H1 (cell line): ENCODE measurements around the gene WASL.

ENCODE experiments used
- EZH2 ChIP-seq: fragments of 200-600 bp; sonication (generic); IDR thresholded peaks from 2 replicates; pipeline ENCODE4 v1.7.1; 2012; ENCODE audit warnings: low read depth, mild to moderate bottlenecking, moderate library complexity, low read length, inconsistent platforms; ENCODE audit not compliant: severe bottlenecking
- GABPA ChIP-seq: IDR thresholded peaks from 2 replicates; pipeline ENCODE4 v1.6.1; 2011; ENCODE audit warnings: mild to moderate bottlenecking, low read length, moderate library complexity, borderline replicate concordance; ENCODE audit not compliant: insufficient read depth
- JUN ChIP-seq: IDR thresholded peaks from 2 replicates; pipeline ENCODE4 v1.6.1; 2011; ENCODE audit warnings: low read depth, mild to moderate bottlenecking, improper control_type of control experiment, low read length
- KDM5A ChIP-seq: fragments of 200-600 bp; IDR thresholded peaks from 2 replicates; pipeline ENCODE4 v1.7.1; 2012; ENCODE audit warnings: mild to moderate bottlenecking, low read length, inconsistent platforms, mixed read lengths
- PHF8 ChIP-seq: fragments of 200-600 bp; sonication (generic); conservative IDR thresholded peaks from 2 replicates; pipeline ENCODE4 v1.7.1; 2012; ENCODE audit warnings: low read depth, mild to moderate bottlenecking, inconsistent platforms, low read length, moderate library complexity
- POLR2A ChIP-seq, 2 experiments: IDR thresholded peaks; 1 replicate in 1 of 2; 2 replicates in 1 of 2; pipeline ENCODE4 v1.6.1; 2011; ENCODE audit warnings: low read depth in 2 of 2, low read length in 2 of 2, mild to moderate bottlenecking in 2 of 2; ENCODE audit errors: control extremely low read depth in 1 of 2
- POLR2AphosphoS5 ChIP-seq: IDR thresholded peaks from 2 replicates; pipeline ENCODE4 v1.6.1; 2011; ENCODE audit warnings: low read depth, low read length
- RAD21 ChIP-seq, 2 experiments: IDR thresholded peaks in 1 of 2; conservative IDR thresholded peaks in 1 of 2; 2 replicates each; pipeline ENCODE4 v1.6.1; 2011; ENCODE audit warnings: low read depth in 2 of 2, low read length in 2 of 2, improper control_type of control experiment in 1 of 2, inconsistent platforms in 1 of 2, mild to moderate bottlenecking in 1 of 2, moderate library complexity in 1 of 2
- SIN3A ChIP-seq, 2 experiments: IDR thresholded peaks in 1 of 2; conservative IDR thresholded peaks in 1 of 2; 2 replicates each; pipeline ENCODE4 v1.6.1; 2011 to 2012; ENCODE audit warnings: low read length in 2 of 2, improper control_type of control experiment in 1 of 2, low read depth in 1 of 2, mild to moderate bottlenecking in 1 of 2
- SIX5 ChIP-seq: IDR thresholded peaks from 2 replicates; pipeline ENCODE4 v1.6.1; 2011; ENCODE audit warnings: mild to moderate bottlenecking, low read depth, low read length
- YY1 ChIP-seq: IDR thresholded peaks from 2 replicates; pipeline ENCODE4 v1.6.1; 2011; ENCODE audit warnings: low read depth, mild to moderate bottlenecking, low read length
- TF ChIP-seq, protein P1 (sequence below), 3 experiments: IDR thresholded peaks; 1 replicate in 2 of 3; 2 replicates in 1 of 3; pipeline versions ENCODE4 v1.5.1 to v1.6.1; 2011; ENCODE audit warnings: low read length in 3 of 3, mild to moderate bottlenecking in 3 of 3, inconsistent platforms in 2 of 3, low read depth in 1 of 3, moderate library complexity in 1 of 3; ENCODE audit not compliant: insufficient read depth in 1 of 3; ENCODE audit errors: control extremely low read depth in 1 of 3
- TF ChIP-seq, protein P2 (sequence below): IDR thresholded peaks from 2 replicates; pipeline ENCODE4 v1.6.1; 2011; ENCODE audit warnings: low read depth, mild to moderate bottlenecking, low read length; ENCODE audit not compliant: insufficient read depth
- TF ChIP-seq, protein P3 (sequence below): IDR thresholded peaks from 2 replicates; pipeline ENCODE4 v1.6.1; 2012; ENCODE audit warnings: inconsistent platforms

GRCh38 chr7:123725586-123726171, 23.1 kb downstream of the WASL start:
- no peak for TF ChIP-seq RAD21 (IDR thresholded peaks at IDR 0.05 in 1 of 2, conservative IDR thresholded peaks at IDR 0.05 in 1 of 2; ENCODE audit: low read depth in 2 of 2, low read length in 2 of 2)
- TF ChIP-seq GABPA: no peak
- no peak for TF ChIP-seq EZH2
- TF ChIP-seq, protein P1, sequence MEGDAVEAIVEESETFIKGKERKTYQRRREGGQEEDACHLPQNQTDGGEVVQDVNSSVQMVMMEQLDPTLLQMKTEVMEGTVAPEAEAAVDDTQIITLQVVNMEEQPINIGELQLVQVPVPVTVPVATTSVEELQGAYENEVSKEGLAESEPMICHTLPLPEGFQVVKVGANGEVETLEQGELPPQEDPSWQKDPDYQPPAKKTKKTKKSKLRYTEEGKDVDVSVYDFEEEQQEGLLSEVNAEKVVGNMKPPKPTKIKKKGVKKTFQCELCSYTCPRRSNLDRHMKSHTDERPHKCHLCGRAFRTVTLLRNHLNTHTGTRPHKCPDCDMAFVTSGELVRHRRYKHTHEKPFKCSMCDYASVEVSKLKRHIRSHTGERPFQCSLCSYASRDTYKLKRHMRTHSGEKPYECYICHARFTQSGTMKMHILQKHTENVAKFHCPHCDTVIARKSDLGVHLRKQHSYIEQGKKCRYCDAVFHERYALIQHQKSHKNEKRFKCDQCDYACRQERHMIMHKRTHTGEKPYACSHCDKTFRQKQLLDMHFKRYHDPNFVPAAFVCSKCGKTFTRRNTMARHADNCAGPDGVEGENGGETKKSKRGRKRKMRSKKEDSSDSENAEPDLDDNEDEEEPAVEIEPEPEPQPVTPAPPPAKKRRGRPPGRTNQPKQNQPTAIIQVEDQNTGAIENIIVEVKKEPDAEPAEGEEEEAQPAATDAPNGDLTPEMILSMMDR (IDR thresholded peaks at IDR 0.05; ENCODE audit: control extremely low read depth in 1 of 3, insufficient read depth in 1 of 3, low read depth in 1 of 3, low read length in 3 of 3): no peak
- TF ChIP-seq YY1: no peak
- no peak for TF ChIP-seq PHF8
- no peak for TF ChIP-seq KDM5A
- TF ChIP-seq POLR2A (IDR thresholded peaks at IDR 0.05; ENCODE audit: control extremely low read depth in 1 of 2, low read depth in 2 of 2, low read length in 2 of 2): no peak
- no peak for TF ChIP-seq JUN
- no peak for TF ChIP-seq POLR2AphosphoS5
- TF ChIP-seq, protein P2, sequence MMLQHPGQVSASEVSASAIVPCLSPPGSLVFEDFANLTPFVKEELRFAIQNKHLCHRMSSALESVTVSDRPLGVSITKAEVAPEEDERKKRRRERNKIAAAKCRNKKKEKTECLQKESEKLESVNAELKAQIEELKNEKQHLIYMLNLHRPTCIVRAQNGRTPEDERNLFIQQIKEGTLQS: no peak
- no peak for TF ChIP-seq SIX5
- TF ChIP-seq, protein P3, sequence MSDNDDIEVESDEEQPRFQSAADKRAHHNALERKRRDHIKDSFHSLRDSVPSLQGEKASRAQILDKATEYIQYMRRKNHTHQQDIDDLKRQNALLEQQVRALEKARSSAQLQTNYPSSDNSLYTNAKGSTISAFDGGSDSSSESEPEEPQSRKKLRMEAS: no peak
- TF ChIP-seq SIN3A (conservative IDR thresholded peaks at IDR 0.05 in 1 of 2, IDR thresholded peaks at IDR 0.05 in 1 of 2; ENCODE audit: low read depth in 1 of 2, low read length in 2 of 2): no peak
